LNCAP (cell line): ENCODE results near the gene PTPRD.

Experiments used
- CTCF ChIP-seq: fragments of 450-650 bp; IDR thresholded peaks from 2 replicates; pipeline ENCODE4 v1.5.1; 2017; ENCODE audit warnings: mild to moderate bottlenecking

Gene PTPRD

GRCh38 chr9:8539681-8540197 lies 2073.1 kb downstream of the PTPRD start:
- TF ChIP-seq CTCF: no peak

- no peak; the same call in 1 of the 2 replicates for TF ChIP-seq CTCF
These were observed 2076.0 kb downstream of the PTPRD start for GRCh38 chr9:8536845-8537244.

GRCh38 chr9:8534828-8535227 lies 2078.0 kb downstream of the PTPRD start:
- TF ChIP-seq CTCF: no peak

- no peak for TF ChIP-seq CTCF
These were observed 2079.1 kb downstream of the PTPRD start for GRCh38 chr9:8533681-8534080.

GRCh38 chr9:8531826-8532415 lies 2080.9 kb downstream of the PTPRD start:
- no peak for TF ChIP-seq CTCF

GRCh38 chr9:8521112-8521511 lies 2091.7 kb downstream of the PTPRD start:
- TF ChIP-seq CTCF: no peak

GRCh38 chr9:8515748-8516147 lies 2097.1 kb downstream of the PTPRD start:
- no peak for TF ChIP-seq CTCF

GRCh38 chr9:8514760-8515159 lies 2098.0 kb downstream of the PTPRD start:
- TF ChIP-seq CTCF: no peak
